HEK293 (cell line): ENCODE data around the gene DLG1.

ENCODE experiments used
- FEZF1 ChIP-seq: fragments of 450-650 bp; formaldehyde crosslinking; IDR thresholded peaks from 2 replicates; pipeline ENCODE4 v1.5.1; 2016; ENCODE audit warnings: missing biosample characterization, missing genetic modification characterization
- YY1 ChIP-seq: fragments of 450-650 bp; formaldehyde crosslinking; IDR thresholded peaks from 2 replicates; pipeline ENCODE4 v1.5.1; 2018; ENCODE audit warnings: missing biosample characterization, missing genetic modification characterization
- ZFP37 ChIP-seq: fragments of 450-650 bp; formaldehyde crosslinking; IDR thresholded peaks from 2 replicates; pipeline ENCODE4 v1.5.1; 2016; ENCODE audit warnings: missing biosample characterization, missing genetic modification characterization
- ZNF146 ChIP-seq: fragments of 450-650 bp; formaldehyde crosslinking; IDR thresholded peaks from 2 replicates; pipeline ENCODE4 v1.5.1; 2016; ENCODE audit warnings: missing biosample characterization, missing genetic modification characterization
- TF ChIP-seq, protein P1 (sequence below): fragments of 450-650 bp; formaldehyde crosslinking; IDR thresholded peaks from 2 replicates; pipeline ENCODE4 v1.5.1; 2016; ENCODE audit warnings: missing biosample characterization, missing genetic modification characterization
- TF ChIP-seq, protein P2 (sequence below): fragments of 450-650 bp; formaldehyde crosslinking; IDR thresholded peaks from 2 replicates; pipeline ENCODE4 v1.5.1; 2016; ENCODE audit warnings: missing biosample characterization, missing genetic modification characterization
- TF ChIP-seq, protein P3 (sequence below): fragments of 450-650 bp; formaldehyde crosslinking; IDR thresholded peaks from 2 replicates; pipeline ENCODE4 v1.5.1; 2016; ENCODE audit warnings: missing biosample characterization, missing genetic modification characterization

DNA sequence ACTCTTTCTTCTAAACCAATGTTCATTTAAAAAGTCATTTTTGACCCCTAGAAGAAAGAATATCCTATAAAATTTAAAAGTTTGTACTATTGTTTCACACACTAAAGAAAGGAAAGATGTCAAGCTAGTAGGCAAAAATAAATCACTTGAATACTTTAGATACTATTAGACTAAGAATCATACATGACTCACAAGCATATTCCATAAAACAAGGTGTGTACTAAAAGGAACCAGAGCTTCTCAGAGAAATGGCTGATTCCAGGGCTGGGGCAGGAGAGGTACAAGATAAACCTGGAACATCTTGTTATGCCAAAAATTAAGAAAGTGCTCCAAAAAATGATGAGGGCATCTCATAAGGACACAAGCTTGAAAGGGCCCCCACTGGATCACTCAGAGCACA lies 8.7 kb downstream of the DLG1 start:
- TF ChIP-seq, protein P1, sequence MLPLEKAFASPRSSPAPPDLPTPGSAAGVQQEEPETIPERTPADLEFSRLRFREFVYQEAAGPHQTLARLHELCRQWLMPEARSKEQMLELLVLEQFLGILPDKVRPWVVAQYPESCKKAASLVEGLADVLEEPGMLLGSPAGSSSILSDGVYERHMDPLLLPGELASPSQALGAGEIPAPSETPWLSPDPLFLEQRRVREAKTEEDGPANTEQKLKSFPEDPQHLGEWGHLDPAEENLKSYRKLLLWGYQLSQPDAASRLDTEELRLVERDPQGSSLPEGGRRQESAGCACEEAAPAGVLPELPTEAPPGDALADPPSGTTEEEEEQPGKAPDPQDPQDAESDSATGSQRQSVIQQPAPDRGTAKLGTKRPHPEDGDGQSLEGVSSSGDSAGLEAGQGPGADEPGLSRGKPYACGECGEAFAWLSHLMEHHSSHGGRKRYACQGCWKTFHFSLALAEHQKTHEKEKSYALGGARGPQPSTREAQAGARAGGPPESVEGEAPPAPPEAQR (tag by site-specific recombination) = no peak
- TF ChIP-seq ZNF146 (tag by site-specific recombination) (no peak), ZFP37 (no peak), YY1 (tag by site-specific recombination) (no peak), FEZF1 (tag by site-specific recombination) (no peak)
- TF ChIP-seq, protein P2, sequence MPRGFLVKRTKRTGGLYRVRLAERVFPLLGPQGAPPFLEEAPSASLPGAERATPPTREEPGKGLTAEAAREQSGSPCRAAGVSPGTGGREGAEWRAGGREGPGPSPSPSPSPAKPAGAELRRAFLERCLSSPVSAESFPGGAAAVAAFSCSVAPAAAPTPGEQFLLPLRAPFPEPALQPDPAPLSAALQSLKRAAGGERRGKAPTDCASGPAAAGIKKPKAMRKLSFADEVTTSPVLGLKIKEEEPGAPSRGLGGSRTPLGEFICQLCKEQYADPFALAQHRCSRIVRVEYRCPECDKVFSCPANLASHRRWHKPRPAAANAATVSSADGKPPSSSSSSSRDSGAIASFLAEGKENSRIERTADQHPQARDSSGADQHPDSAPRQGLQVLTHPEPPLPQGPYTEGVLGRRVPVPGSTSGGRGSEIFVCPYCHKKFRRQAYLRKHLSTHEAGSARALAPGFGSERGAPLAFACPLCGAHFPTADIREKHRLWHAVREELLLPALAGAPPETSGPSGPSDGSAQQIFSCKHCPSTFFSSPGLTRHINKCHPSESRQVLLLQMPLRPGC (tag by site-specific recombination) = no peak
- TF ChIP-seq, protein P3, sequence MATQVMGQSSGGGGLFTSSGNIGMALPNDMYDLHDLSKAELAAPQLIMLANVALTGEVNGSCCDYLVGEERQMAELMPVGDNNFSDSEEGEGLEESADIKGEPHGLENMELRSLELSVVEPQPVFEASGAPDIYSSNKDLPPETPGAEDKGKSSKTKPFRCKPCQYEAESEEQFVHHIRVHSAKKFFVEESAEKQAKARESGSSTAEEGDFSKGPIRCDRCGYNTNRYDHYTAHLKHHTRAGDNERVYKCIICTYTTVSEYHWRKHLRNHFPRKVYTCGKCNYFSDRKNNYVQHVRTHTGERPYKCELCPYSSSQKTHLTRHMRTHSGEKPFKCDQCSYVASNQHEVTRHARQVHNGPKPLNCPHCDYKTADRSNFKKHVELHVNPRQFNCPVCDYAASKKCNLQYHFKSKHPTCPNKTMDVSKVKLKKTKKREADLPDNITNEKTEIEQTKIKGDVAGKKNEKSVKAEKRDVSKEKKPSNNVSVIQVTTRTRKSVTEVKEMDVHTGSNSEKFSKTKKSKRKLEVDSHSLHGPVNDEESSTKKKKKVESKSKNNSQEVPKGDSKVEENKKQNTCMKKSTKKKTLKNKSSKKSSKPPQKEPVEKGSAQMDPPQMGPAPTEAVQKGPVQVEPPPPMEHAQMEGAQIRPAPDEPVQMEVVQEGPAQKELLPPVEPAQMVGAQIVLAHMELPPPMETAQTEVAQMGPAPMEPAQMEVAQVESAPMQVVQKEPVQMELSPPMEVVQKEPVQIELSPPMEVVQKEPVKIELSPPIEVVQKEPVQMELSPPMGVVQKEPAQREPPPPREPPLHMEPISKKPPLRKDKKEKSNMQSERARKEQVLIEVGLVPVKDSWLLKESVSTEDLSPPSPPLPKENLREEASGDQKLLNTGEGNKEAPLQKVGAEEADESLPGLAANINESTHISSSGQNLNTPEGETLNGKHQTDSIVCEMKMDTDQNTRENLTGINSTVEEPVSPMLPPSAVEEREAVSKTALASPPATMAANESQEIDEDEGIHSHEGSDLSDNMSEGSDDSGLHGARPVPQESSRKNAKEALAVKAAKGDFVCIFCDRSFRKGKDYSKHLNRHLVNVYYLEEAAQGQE (tag by site-specific recombination) = no peak
